ENCODE data around the gene KIAA1671.

The KIAA1671 gene

DNA sequence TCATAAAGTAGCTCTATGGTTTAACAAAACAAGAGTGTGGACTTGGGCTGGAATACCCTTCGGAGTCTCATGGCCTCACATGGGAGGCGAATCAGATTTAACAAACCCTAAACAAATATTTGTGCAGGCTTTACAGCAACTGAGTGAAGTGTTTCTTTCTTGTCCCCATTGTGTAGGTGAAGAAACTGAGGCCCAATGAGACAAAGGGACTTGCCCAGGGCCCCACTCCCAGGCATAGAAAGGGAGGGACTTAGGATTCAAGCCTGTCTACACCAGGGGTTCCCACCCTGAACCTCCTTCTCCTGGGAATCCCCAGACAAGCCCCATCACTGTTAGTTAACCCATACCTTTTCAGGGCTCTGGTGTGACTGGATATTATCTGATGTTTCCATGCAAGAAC, 192.0 kb downstream of the KIAA1671 start:
- peak overlapping the region; percentile 48 for H3K27ac Mint-ChIP-seq
- no peak for DNase-seq (ENCODE audit: low spot score in 2 of 2)
- no peak for ATAC-seq
- no peak overlapping the region for H3K4me3 Mint-ChIP-seq
- H3K36me3 Mint-ChIP-seq: no peaks in the 10 kb centered on the region
- H3K4me1 Mint-ChIP-seq: no peaks in the 10 kb centered on the region
- H3K9me3 Mint-ChIP-seq: no peaks in the 10 kb centered on the region

DNA sequence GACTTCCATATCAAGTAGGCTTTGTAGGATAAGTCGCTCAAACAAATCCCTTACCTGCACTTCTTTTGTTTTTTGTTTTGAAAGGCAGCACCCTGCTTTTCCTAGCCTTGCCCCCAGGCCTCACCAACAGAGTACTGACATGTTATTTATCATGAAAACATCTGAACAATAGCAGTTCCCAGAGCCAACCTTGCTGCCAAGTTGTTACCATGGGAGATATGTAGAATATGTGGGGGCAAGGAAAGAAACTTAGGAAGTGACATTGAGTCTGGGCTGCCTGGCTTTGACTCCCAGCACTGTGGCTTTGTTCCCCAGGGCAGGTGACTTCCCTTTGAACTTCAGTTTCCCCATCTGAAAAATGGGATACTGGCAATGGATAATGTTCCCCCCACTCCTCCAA, 193.8 kb downstream of the KIAA1671 start:
- H3K36me3 Mint-ChIP-seq: no peaks in the 10 kb centered on the region
- no peaks in the 10 kb centered on the region for H3K4me1 Mint-ChIP-seq
- DNase-seq (ENCODE audit: low spot score in 2 of 2) (no peak), ATAC-seq (no peak)
- H3K9me3 Mint-ChIP-seq: no peaks in the 10 kb centered on the region
- no peak overlapping the region for H3K4me3 Mint-ChIP-seq
- H3K27ac Mint-ChIP-seq: no peak overlapping the region

DNA sequence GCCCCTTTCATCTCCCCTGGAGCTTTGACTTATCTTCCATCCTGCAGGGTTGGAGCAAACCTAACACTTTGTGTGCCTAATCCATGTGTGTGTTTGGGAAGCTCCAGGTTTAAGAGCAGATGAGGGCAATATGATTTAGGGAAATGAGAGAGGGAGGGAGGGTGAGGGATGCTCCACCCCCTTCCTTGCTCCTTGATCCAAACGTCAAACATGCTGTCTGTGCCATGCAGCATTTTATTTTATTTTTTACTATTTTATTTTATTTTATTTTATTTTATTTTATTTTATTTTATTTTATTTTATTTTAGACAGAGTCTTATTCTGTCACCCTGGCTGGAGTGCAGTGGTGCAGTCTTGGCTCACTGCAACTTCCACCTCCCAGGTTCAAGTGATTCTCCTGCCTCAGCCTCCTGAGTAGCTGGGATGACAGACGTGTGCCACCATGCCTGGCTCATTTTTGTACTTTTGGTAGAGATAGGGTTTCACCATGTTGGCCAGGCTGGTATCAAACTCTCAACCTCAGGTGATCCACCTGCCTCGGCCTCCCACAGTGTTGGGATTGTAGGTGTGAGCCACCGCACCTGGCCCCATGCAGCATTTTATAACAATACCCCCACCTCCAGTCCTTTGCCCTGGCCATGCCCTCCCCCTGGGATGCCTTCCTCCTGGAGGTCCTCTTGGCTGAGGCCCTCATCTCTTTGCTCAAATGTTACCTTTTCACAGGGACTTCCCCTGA, 194.6 kb downstream of the KIAA1671 start:
- no peak for DNase-seq (ENCODE audit: low spot score in 2 of 2)
- H3K4me1 Mint-ChIP-seq: no peaks in the 10 kb centered on the region
- ATAC-seq: no peak
- no peak overlapping the region for H3K27ac Mint-ChIP-seq
- H3K9me3 Mint-ChIP-seq: no peaks in the 10 kb centered on the region
- no peak overlapping the region for H3K4me3 Mint-ChIP-seq
- H3K36me3 Mint-ChIP-seq: no peaks in the 10 kb centered on the region

DNA sequence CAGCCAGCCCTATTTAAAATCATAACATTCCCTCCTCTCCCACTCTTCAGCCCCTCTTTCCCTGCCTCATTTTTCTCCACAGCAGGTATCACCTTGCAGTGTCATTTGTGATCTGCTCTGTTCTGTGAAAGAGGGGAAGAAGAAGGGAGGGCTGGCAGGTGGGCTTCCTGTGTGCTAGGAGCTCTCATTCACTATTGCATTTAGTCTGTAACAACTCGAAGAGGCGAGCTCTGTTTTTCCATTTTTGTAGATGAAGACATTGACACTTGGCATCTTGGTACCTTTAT, 195.1 kb downstream of the KIAA1671 start:
- no peak overlapping the region for H3K27ac Mint-ChIP-seq
- ATAC-seq (no peak), DNase-seq (ENCODE audit: low spot score in 2 of 2) (no peak)
- no peak overlapping the region for H3K4me3 Mint-ChIP-seq
- no peaks in the 10 kb centered on the region for H3K4me1 Mint-ChIP-seq
- no peaks in the 10 kb centered on the region for H3K36me3 Mint-ChIP-seq
- no peaks in the 10 kb centered on the region for H3K9me3 Mint-ChIP-seq

DNA sequence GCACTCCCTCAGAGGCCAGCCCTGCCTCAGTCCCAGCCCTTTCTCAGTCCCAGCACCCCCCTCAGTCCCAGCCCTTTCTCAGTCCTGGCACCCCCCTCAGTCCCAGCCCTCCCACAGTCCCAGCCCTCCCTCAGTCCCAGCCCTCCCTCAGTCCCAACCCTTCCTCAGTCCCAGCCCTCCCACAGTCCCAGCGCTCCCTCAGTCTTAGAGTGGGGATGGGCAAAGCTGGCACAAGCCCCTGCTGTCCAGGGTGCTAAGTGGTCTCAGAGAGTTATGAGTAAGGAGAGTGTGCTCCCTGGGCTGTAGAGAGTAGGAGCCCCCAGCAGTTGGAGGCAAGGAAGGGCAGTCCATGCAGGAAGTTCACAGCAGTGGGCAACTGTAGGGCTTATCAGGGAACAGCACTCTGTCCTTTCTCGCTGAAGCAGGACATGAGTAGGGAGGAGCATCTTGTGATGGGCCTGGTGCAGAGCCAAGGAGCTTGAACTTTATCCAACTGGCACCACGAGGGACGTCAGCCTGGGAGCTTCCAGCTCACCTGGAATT, 195.7 kb downstream of the KIAA1671 start:
- Mint-ChIP-seq H3K9me3 (no peaks in the 10 kb centered on the region), H3K4me3 (no peak overlapping the region), H3K4me1 (no peaks in the 10 kb centered on the region), H3K36me3 (no peaks in the 10 kb centered on the region), H3K27ac (no peak overlapping the region)
- ATAC-seq (peak; percentile 32), DNase-seq (ENCODE audit: low spot score in 2 of 2) (no peak)

DNA sequence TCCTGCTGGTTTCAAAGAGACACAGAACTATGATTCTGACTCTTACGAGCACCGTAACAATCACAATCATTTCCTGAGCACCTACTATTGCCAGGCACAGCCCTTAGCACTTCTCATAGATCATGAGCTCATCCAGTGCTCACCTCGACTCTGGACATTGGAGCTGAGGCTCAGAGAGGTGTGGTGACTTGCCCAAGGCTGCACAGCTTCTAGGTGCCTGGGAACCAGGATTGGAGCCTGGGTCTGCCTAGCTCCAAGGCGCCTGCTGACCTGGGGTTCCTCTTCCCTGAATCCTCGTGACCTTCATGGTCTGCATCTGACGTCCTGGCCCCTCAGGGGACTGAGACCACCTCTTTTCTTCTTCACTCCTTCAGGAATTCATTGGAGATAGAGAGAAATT, 196.5 kb downstream of the KIAA1671 start:
- DNase-seq (ENCODE audit: low spot score in 2 of 2) (no peak), ATAC-seq (no peak)
- Mint-ChIP-seq H3K4me1 (no peaks in the 10 kb centered on the region), H3K4me3 (no peak overlapping the region), H3K9me3 (no peaks in the 10 kb centered on the region), H3K27ac (peak overlapping the region; percentile 66), H3K36me3 (no peaks in the 10 kb centered on the region)

DNA sequence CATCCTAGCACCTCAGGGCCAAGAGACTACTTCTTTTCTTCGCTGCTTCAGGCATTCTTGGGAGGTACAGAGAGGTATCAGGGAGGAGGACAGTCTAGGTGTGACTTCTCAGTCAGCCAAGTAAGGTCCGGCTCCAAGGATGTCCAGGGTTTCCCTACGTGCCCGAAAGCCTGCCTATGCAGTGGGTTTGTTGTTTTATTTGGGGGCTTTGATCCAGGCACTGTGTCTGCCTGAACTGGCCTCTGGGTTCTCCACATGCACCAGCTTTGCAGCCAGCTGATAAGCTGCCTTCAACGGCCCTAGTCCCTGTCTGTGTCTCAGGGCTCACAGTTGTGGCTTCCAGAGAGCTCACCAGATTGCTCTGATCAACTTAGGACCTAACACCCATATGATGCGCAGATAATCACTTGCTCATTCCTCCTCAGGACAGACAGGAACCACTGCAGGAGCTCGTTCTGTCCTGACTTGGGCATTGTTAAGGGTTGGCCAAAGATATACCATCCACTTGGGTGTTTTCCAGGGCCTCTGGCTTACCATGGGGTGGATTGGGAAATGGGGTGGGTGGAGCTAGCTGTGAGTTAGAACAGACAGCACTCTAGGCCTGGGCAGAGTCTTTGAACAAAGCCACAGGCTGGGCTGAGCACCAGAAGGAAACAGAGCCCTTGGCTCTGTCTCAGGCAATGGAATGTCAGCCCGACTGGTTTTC, 201.6 kb downstream of the KIAA1671 start:
- Mint-ChIP-seq H3K4me1 (no peaks in the 10 kb centered on the region), H3K36me3 (no peaks in the 10 kb centered on the region), H3K4me3 (no peak overlapping the region), H3K9me3 (no peaks in the 10 kb centered on the region), H3K27ac (no peak overlapping the region)
- ATAC-seq (peak; percentile 13), DNase-seq (ENCODE audit: low spot score in 2 of 2) (no peak)

DNA sequence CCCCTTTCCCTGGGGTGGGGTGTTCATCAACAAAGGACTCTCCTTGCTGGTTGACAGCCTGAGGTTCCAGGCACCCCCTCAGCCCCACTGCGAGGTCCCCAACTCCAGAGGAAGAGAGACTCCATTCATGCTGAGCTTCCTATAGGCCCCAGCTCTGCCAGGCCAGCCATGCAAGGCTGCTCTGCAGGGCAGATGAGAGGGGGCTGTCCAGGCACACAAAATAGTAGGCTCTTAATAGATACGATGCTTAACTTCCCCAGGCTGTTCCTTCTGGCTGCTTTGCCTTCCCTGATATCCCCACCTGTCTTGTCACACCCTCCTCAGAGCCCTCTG, 202.1 kb downstream of the KIAA1671 start:
- no peaks in the 10 kb centered on the region for H3K9me3 Mint-ChIP-seq
- no peak for ATAC-seq

DNA sequence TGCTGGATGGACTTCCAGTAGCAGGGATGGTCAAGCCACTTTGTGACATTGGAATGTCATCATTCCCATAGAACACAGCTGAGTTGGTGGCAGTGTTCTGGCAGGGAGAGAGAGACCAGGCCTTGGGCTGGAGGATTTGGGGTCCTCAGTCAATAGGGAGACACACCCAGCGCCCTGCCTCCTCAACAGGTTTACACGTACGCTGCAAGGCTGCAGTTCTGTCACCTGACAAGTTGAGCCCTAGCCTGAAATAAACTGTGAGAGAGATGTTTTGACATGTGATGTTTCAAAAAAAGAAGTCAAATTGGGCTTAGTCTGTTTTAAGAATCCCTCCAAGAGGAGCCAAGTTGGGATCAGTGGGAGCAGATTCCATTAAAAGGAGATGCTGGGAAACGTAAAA, 204.2 kb downstream of the KIAA1671 start:
- Mint-ChIP-seq H3K4me1 (peaks cover 13% of the 10 kb centered on the region), H3K4me3 (no peak overlapping the region), H3K27ac (no peak overlapping the region), H3K36me3 (no peaks in the 10 kb centered on the region), H3K9me3 (no peaks in the 10 kb centered on the region)
- ATAC-seq: no peak
- DNase-seq (ENCODE audit: low spot score in 2 of 2): no peak

More for the DNA sequence above, 202.1 kb downstream of the KIAA1671 start:
- no peak for DNase-seq (ENCODE audit: low spot score in 2 of 2)
- no peaks in the 10 kb centered on the region for H3K4me1 Mint-ChIP-seq
- no peak overlapping the region for H3K27ac Mint-ChIP-seq
- no peaks in the 10 kb centered on the region for H3K36me3 Mint-ChIP-seq
- H3K4me3 Mint-ChIP-seq: no peak overlapping the region

DNA sequence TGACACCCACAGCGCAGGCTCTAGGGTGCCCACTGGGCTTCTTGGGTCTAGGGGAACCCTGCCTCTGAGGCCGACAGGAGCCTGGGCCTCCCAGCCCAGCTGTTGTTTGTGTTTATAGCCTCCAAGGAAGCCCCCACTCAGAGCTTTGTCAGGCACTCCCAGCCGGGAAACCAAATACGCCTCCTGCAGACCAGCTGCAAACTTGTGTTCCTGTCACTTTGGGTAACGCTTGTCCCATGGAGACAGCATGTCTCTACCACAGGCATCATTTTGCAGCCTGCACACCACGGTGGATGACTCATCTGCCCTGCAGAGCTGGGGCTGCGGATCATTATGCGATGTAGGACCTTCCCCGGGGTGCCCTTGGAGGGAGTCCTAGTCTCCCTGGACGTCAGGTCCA, 206.5 kb downstream of the KIAA1671 start:
- Mint-ChIP-seq H3K4me3 (no peak overlapping the region), H3K4me1 (peaks cover 13% of the 10 kb centered on the region), H3K27ac (no peak overlapping the region), H3K9me3 (no peaks in the 10 kb centered on the region), H3K36me3 (no peaks in the 10 kb centered on the region)
- DNase-seq (ENCODE audit: low spot score in 2 of 2) (peak in 1 of 2 donors; percentile 54), ATAC-seq (no peak)

DNA sequence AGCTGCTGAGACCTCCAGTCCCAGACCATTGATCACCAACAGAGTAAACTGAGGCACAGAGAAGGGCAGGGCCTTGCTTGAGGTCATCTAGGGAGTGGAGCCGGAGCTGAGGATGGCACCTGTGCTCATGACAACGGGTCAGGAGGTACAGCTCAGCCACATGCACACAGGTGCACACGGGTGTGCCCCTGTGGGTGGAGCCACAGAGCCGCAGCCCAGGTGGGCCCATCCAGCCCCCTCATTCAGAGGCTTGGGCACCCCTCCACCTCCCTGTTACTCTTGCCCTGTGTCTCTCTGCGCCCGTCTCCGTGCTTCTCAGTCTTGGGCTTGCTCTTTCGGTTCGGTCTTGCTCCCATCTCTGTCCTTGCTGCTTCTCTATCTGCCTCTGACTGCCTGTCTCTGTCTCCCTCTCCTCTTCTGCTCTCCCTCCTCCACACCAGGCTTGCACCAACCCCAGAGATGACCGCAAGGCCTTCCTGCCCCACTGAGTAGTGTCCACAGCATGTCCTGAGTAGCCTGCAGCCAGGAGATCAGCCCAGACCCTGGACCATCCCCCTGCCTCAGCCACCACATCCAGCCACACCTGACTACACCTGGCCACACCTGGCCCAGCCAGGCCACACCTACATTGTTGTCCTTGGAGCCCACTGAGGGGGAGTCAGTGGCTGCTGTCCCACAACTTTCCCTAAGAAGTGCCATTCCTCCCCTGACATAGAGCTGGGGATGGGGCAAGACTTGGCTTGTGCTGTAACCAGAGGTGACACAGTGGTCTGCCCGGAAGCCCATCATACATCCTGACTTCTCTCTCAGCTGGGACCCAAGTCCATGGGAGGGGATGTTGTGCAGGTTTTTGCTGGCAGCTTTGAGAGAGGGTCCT, 207.8 kb downstream of the KIAA1671 start:
- DNase-seq (ENCODE audit: low spot score in 2 of 2) (no peak), ATAC-seq (no peak)
- H3K4me1 Mint-ChIP-seq: peaks cover 25% of the 10 kb centered on the region
- no peak overlapping the region for H3K4me3 Mint-ChIP-seq
- H3K9me3 Mint-ChIP-seq: no peaks in the 10 kb centered on the region
- no peaks in the 10 kb centered on the region for H3K36me3 Mint-ChIP-seq
- H3K27ac Mint-ChIP-seq: peak overlapping the region; percentile 82

DNA sequence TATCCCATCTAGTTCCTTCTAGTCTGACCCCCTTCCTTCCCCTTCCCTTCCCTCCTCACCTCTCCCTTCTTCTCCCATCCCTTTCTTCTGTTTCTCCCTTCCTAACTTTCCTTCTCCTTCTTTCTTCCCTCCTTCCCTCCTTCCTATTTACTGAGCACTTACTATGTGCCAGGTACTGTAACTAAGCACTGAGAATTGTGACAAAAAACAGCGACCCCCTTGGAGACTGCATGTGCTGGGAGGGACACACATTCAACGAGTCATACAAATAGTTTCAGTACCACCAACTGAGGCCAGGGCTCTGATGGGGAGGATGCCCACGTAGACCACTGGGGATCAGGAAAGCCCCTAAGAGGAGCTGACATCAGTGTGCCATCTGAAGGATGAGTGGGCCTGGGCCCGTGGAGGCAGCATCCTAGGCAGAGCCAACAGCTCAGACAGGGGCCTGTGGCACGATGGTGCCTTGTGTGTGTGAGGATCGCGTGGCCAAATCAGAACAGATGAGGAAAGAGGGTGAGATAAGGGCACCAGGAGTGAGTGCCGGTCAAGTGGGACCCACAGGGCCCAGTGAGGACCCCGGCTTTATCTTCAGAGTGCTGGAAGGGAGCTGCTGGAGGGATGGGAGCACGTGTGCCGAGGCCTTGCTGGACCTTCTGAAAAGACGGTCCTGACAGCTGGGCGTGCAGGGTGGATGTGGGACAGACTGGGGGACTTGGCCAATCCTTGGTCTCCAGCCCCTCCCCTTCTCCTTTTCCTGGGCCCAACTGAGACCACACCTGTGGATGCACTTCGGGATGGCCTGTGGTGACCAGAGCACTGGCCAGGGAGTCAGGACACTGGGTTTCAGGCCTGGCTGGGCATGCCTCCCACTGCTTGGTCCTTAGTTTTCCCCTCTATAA, 208.8 kb downstream of the KIAA1671 start:
- no peak overlapping the region for H3K4me3 Mint-ChIP-seq
- no peaks in the 10 kb centered on the region for H3K9me3 Mint-ChIP-seq
- H3K4me1 Mint-ChIP-seq: peaks cover 25% of the 10 kb centered on the region
- ATAC-seq: peak; percentile 88
- H3K27ac Mint-ChIP-seq: peak overlapping the region; percentile 82
- DNase-seq (ENCODE audit: low spot score in 2 of 2): peak in 1 of 2 donors; percentile 56
- H3K36me3 Mint-ChIP-seq: no peaks in the 10 kb centered on the region

DNA sequence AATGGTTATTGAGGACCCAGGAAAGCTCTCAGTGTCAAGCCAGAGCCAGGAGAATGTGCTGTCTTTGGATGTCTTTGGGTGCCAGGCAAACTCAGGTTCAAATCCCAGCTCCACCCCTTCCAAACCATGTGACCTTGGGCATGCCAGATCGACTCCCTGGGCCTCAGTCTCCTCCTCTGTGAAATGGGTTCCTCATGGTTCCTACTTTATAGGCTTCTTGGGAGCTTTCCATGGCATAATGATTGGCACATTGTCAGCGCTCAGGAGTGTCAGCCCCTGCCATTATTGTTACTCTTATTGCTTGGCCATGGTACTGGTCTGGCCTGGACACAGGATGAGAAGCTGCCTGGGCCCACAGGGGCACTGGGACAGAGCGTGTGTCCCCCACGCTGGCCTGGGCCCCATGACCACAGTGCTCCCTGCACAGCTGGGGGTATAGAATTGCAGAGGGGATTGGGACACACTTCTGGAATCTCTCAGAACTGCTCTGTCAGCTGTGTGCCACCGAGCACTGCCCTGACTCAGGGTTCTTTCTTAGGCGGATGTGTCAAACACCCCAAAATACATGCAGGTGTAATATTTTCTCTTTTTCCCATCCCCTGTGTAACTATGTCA, 209.5 kb downstream of the KIAA1671 start:
- DNase-seq (ENCODE audit: low spot score in 2 of 2) (no peak), ATAC-seq (no peak)
- H3K27ac Mint-ChIP-seq: peak overlapping the region; percentile 82
- no peaks in the 10 kb centered on the region for H3K9me3 Mint-ChIP-seq
- no peaks in the 10 kb centered on the region for H3K36me3 Mint-ChIP-seq
- H3K4me3 Mint-ChIP-seq: no peak overlapping the region
- peaks cover 25% of the 10 kb centered on the region for H3K4me1 Mint-ChIP-seq

DNA sequence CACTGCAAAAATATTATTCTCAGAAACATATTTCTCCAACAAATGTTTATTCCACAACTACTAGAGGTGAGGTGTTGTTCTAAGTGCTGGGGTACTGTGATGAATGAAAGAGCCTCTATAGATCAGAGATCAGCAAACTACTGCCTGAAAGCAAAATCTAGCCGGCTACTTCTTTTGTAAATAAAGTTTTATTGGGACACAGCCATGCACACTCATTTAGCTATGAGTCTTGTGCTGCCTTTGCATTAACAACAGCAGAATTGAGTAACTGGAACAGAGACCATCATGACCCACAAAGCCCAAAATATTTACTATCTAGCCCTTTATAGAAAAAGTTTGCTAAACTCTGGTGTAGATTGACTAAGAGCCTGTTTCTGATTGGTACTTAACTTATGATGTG, 210.0 kb downstream of the KIAA1671 start:
- no peaks in the 10 kb centered on the region for H3K9me3 Mint-ChIP-seq
- peak overlapping the region; percentile 82 for H3K27ac Mint-ChIP-seq
- DNase-seq (ENCODE audit: low spot score in 2 of 2) (no peak), ATAC-seq (no peak)
- peaks cover 25% of the 10 kb centered on the region for H3K4me1 Mint-ChIP-seq
- H3K4me3 Mint-ChIP-seq: no peak overlapping the region
- no peaks in the 10 kb centered on the region for H3K36me3 Mint-ChIP-seq
